PC-9 (cell line): ENCODE measurements around the gene UST.

Experiments used
- EZH2 ChIP-seq: fragments of 200-600 bp; sonication (generic); IDR thresholded peaks from 2 replicates; pipeline ENCODE4 v1.8.0; 2017; ENCODE audit warnings: antibody characterized with exemption, low read depth
- TF ChIP-seq, protein P1 (sequence below): fragments of 200-600 bp; sonication (generic); conservative IDR thresholded peaks from 2 replicates; pipeline ENCODE4 v1.6.1; 2017; ENCODE audit warnings: mixed run types, antibody characterized with exemption, mild to moderate bottlenecking, moderate library complexity

DNA sequence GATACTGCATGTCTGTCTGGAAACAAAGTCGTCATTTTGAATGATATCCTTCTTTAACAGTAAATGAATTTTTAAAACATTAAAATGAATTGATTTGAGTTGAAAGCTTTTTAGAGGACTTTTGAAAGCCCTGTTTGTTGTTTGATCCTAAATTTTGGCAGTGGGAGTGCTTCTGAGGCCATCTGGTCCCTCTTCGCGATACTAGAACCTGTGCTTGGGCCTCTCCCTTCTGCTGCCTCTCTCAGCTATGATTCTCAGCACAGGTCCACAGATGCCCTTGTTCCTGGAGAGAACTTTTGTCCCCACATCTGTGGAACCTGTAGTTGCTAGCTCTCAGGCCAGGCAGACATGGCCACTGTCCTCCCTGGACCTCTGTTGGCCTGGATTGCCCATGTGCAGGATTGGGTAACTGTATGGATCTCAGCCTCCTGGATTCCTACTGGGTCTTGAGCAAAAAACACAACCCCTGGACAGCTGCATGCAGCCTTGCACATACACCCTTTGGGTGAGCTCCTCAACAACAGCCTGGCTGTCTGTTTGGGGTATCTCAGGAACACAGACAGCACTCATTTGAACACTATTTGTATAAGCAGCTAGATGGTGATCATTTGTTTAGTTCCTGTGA lies 21.9 kb downstream of the UST start:
- TF ChIP-seq, protein P1, sequence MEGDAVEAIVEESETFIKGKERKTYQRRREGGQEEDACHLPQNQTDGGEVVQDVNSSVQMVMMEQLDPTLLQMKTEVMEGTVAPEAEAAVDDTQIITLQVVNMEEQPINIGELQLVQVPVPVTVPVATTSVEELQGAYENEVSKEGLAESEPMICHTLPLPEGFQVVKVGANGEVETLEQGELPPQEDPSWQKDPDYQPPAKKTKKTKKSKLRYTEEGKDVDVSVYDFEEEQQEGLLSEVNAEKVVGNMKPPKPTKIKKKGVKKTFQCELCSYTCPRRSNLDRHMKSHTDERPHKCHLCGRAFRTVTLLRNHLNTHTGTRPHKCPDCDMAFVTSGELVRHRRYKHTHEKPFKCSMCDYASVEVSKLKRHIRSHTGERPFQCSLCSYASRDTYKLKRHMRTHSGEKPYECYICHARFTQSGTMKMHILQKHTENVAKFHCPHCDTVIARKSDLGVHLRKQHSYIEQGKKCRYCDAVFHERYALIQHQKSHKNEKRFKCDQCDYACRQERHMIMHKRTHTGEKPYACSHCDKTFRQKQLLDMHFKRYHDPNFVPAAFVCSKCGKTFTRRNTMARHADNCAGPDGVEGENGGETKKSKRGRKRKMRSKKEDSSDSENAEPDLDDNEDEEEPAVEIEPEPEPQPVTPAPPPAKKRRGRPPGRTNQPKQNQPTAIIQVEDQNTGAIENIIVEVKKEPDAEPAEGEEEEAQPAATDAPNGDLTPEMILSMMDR = no peak
- TF ChIP-seq EZH2 = no peak
